Mesendoderm (in vitro differentiated cells): ENCODE data around the gene JPH2.

Experiments used
- DNase-seq: peaks from one replicate; pipeline ENCODE4 v3.0.0; 2013
- H2AK5ac ChIP-seq: 2 replicates; pipeline ENCODE4 v1.6.1; 2013; ENCODE audit warnings: low read length, inconsistent platforms
- H2BK120ac ChIP-seq: 2 replicates; pipeline ENCODE4 v1.6.1; 2013; ENCODE audit warnings: low read depth, mild to moderate bottlenecking, low read length, moderate library complexity, mixed read lengths
- H2BK15ac ChIP-seq: replicated peaks from 2 replicates; pipeline ENCODE4 v1.6.1; 2013; ENCODE audit warnings: low read depth, mild to moderate bottlenecking, moderate library complexity
- H2BK5ac ChIP-seq: 2 replicates; pipeline ENCODE4 v1.6.1; 2013; ENCODE audit warnings: low read length, inconsistent platforms
- H3K18ac ChIP-seq: 2 replicates; pipeline ENCODE4 v1.6.1; 2013; ENCODE audit warnings: mild to moderate bottlenecking, low read length, mixed read lengths
- H3K23ac ChIP-seq: one replicate; pipeline ENCODE4 v1.6.1; 2013; ENCODE audit warnings: low read length
- H3K27ac ChIP-seq: 2 replicates; pipeline ENCODE4 v1.5.1; 2013; ENCODE audit warnings: low read depth, mild to moderate bottlenecking, inconsistent platforms, low read length, moderate library complexity
- H3K27me3 ChIP-seq: 2 replicates; pipeline ENCODE4 v1.6.1; 2013; ENCODE audit warnings: low read length, control low read depth, mild to moderate bottlenecking, inconsistent platforms; ENCODE audit not compliant: insufficient read depth, poor library complexity
- H3K36me3 ChIP-seq: 2 replicates; pipeline ENCODE4 v1.6.1; 2013; ENCODE audit warnings: low read length, inconsistent platforms; ENCODE audit not compliant: control insufficient read depth, insufficient read depth
- H3K4ac ChIP-seq: one replicate; pipeline ENCODE4 v1.6.1; 2013; ENCODE audit warnings: low read depth, mild to moderate bottlenecking, low read length, moderate library complexity
- H3K4me1 ChIP-seq: 2 replicates; pipeline ENCODE4 v1.6.1; 2013; ENCODE audit warnings: low read depth, low read length, inconsistent platforms; ENCODE audit not compliant: control insufficient read depth
- H3K4me2 ChIP-seq: 2 replicates; pipeline ENCODE4 v1.6.1; 2013; ENCODE audit warnings: low read length
- H3K4me3 ChIP-seq: 2 replicates; pipeline ENCODE4 v1.5.1; 2013; ENCODE audit warnings: mild to moderate bottlenecking, low read length
- H3K56ac ChIP-seq: one replicate; pipeline ENCODE4 v1.6.1; 2013; ENCODE audit warnings: low read length
- H3K79me1 ChIP-seq: 2 replicates; pipeline ENCODE4 v1.6.1; 2013; ENCODE audit warnings: low read length, inconsistent platforms
- H3K79me2 ChIP-seq: 2 replicates; pipeline ENCODE4 v1.6.1; 2013; ENCODE audit warnings: mild to moderate bottlenecking, low read length; ENCODE audit not compliant: control insufficient read depth, insufficient read depth
- H3K9ac ChIP-seq: 2 replicates; pipeline ENCODE4 v1.6.1; 2013; ENCODE audit warnings: low read length, inconsistent platforms
- H4K5ac ChIP-seq: one replicate; pipeline ENCODE4 v1.6.1; 2013; ENCODE audit warnings: low read length
- H4K8ac ChIP-seq: one replicate; pipeline ENCODE4 v1.6.1; 2013; ENCODE audit warnings: low read depth, mild to moderate bottlenecking, control low read depth, low read length, moderate library complexity
- WGBS: extraction: QIAGEN DNeasy Blood & Tissue Kit; methylation state at CpG from one replicate; pipeline ENCODE4 v1.1.7; 2013; ENCODE audit warnings: low lambda C conversion rate, missing lambda C conversion rate; ENCODE audit not compliant: insufficient coverage; ENCODE audit errors: extremely low coverage; 5-methylcytosine and 5-hydroxymethylcytosine counted together

Gene JPH2

GRCh38 chr20:44206132-44206531, 19.1 kb upstream of the JPH2 start:
- Histone ChIP-seq H3K4ac (no peak overlapping the region), H3K56ac (no peak overlapping the region), H3K4me3 (no peak overlapping the region), H3K18ac (no peak overlapping the region), H3K9ac (no peak overlapping the region), H4K5ac (no peak overlapping the region), H3K79me1 (peaks cover 7% of the 10 kb centered on the region), H2AK5ac (no peak overlapping the region), H3K36me3 (no peaks in the 10 kb centered on the region), H2BK5ac (no peak overlapping the region), H3K27ac (no peak overlapping the region), H3K27me3 (no peaks in the 10 kb centered on the region), H3K79me2 (peaks cover 28% of the 10 kb centered on the region), H2BK120ac (no peak overlapping the region), H2BK15ac (no peak overlapping the region), H4K8ac (no peak overlapping the region), H3K4me1 (peaks cover 7% of the 10 kb centered on the region), H3K23ac (no peak overlapping the region), H3K4me2 (no peak overlapping the region)
- DNase-seq = no peak

DNA sequence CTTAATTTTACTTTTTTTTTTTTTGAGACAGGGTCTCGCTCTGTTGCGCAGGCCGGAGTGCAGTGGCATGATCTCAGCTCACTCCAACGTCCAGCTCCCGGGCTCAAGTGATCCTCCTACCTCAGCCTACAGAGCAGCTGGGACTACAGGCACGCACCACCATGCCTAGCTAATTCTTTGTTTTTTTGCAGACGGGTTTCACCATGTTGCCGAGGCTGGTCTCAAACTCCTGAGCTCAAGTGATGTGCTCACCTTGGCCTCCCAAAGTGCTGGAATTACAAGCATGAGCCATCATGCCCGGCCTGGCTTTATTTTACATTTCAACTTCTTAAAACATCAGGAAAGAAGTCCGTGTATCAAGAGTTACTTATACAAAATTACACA, 17.8 kb upstream of the JPH2 start:
- Histone ChIP-seq H3K27ac (no peak overlapping the region), H3K56ac (no peak overlapping the region), H3K18ac (no peak overlapping the region), H2BK15ac (no peak overlapping the region), H3K4ac (no peak overlapping the region), H4K5ac (no peak overlapping the region), H3K4me3 (no peak overlapping the region), H3K4me2 (no peak overlapping the region), H2BK5ac (no peak overlapping the region), H3K4me1 (peaks cover 7% of the 10 kb centered on the region), H2AK5ac (no peak overlapping the region), H3K27me3 (no peaks in the 10 kb centered on the region), H2BK120ac (no peak overlapping the region), H3K36me3 (peaks cover 2% of the 10 kb centered on the region), H3K9ac (no peak overlapping the region), H3K79me1 (peaks cover 8% of the 10 kb centered on the region), H4K8ac (no peak overlapping the region), H3K79me2 (peaks cover 26% of the 10 kb centered on the region), H3K23ac (no peak overlapping the region)
- DNase-seq = no peak
- WGBS = no CpG with 5 or more reads among the region's 10 CpGs

DNA sequence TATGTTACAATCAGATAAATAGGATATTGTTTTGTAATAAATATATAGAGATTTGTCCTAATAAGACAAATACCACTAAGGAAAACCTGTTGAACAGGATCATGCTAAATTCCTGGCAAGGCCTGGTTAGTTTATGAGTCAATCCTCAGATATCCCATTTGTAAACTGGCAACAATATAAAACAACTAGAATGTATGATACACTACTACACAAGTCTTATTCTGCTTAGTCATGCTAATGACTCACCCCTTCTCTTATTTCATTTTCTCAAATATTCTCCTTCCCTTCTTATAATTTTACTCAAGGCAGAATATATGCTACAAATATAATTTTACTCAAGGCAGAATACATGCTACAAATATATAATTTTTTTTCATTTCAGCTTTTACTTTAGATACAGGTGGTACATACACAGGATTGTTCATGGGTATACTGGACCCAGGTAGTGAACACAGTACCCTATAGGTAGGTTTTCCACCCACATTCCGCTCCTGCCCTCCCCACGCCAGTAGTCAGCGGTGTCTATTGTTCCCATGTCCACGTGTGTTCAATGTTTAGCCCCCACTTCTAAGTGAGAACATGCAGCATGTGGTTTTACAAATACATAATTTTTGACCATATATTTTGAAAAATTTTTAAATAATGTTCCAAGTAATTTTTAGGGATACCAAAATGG, 17.3 kb upstream of the JPH2 start:
- WGBS = no CpG with 5 or more reads among the region's 4 CpGs

DNA sequence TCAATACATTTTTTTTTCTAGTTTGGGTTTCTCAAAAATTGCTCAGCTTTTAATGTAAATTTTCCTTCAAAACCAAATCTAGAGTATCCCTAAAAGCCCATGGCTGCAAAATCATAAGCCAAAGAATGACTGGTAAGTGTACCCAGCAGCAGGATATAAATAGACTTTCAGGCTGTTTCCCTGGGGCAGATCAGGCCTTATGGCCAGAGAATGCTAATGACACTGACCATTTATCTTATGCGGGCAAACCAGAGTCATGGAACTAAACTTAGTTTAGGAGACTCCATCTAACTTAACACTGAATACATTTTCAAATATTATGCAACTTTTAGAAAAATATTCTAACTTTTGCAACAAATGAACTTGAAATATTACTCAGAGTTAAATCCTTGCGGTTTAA, 16.2 kb upstream of the JPH2 start:
- Histone ChIP-seq H2BK120ac (no peak overlapping the region), H3K27ac (no peak overlapping the region), H3K27me3 (no peaks in the 10 kb centered on the region), H3K4me1 (no peaks in the 10 kb centered on the region), H3K4me3 (no peak overlapping the region), H3K18ac (no peak overlapping the region), H4K5ac (no peak overlapping the region), H3K36me3 (peaks cover 2% of the 10 kb centered on the region), H3K56ac (no peak overlapping the region), H3K4me2 (no peak overlapping the region), H3K79me2 (peaks cover 9% of the 10 kb centered on the region), H2AK5ac (no peak overlapping the region), H3K4ac (no peak overlapping the region), H2BK15ac (no peak overlapping the region), H3K79me1 (peaks cover 6% of the 10 kb centered on the region), H2BK5ac (no peak overlapping the region), H3K9ac (no peak overlapping the region), H4K8ac (no peak overlapping the region), H3K23ac (no peak overlapping the region)
- no CpG with 5 or more reads among the region's 2 CpGs for WGBS
- no peak for DNase-seq

More for the DNA sequence above, 17.3 kb upstream of the JPH2 start:
- no peak overlapping the region for H2BK15ac ChIP-seq
- H3K27ac ChIP-seq = no peak overlapping the region
- H3K9ac ChIP-seq = no peak overlapping the region
- H2AK5ac ChIP-seq = no peak overlapping the region
- peaks cover 7% of the 10 kb centered on the region for H3K4me1 ChIP-seq
- H3K23ac ChIP-seq = no peak overlapping the region
- H3K4ac ChIP-seq = no peak overlapping the region
- no peak overlapping the region for H2BK5ac ChIP-seq
- H3K56ac ChIP-seq = no peak overlapping the region
- H3K4me3 ChIP-seq = no peak overlapping the region
- H4K5ac ChIP-seq = no peak overlapping the region
- DNase-seq = no peak
- peaks cover 21% of the 10 kb centered on the region for H3K79me2 ChIP-seq
- H3K27me3 ChIP-seq = no peaks in the 10 kb centered on the region
- H3K4me2 ChIP-seq = no peak overlapping the region
- no peak overlapping the region for H3K18ac ChIP-seq
- H3K36me3 ChIP-seq = peaks cover 2% of the 10 kb centered on the region
- H4K8ac ChIP-seq = no peak overlapping the region
- no peak overlapping the region for H2BK120ac ChIP-seq
- peaks cover 7% of the 10 kb centered on the region for H3K79me1 ChIP-seq

- H3K27ac ChIP-seq = no peak overlapping the region
- no peak overlapping the region for H4K8ac ChIP-seq
- H3K56ac ChIP-seq = no peak overlapping the region
- no peak overlapping the region for H3K9ac ChIP-seq
- H2BK5ac ChIP-seq = no peak overlapping the region
- WGBS = no CpG with 5 or more reads among the region's 2 CpGs
- peaks cover 2% of the 10 kb centered on the region for H3K79me2 ChIP-seq
- H3K4ac ChIP-seq = no peak overlapping the region
- H3K4me3 ChIP-seq = no peak overlapping the region
- H2BK120ac ChIP-seq = no peak overlapping the region
- no peaks in the 10 kb centered on the region for H3K27me3 ChIP-seq
- H3K36me3 ChIP-seq = peaks cover 4% of the 10 kb centered on the region
- H2BK15ac ChIP-seq = no peak overlapping the region
- H3K79me1 ChIP-seq = peaks cover 3% of the 10 kb centered on the region
- H3K4me1 ChIP-seq = no peaks in the 10 kb centered on the region
- no peak overlapping the region for H4K5ac ChIP-seq
- H3K4me2 ChIP-seq = no peak overlapping the region
- H2AK5ac ChIP-seq = no peak overlapping the region
- H3K18ac ChIP-seq = no peak overlapping the region
- no peak overlapping the region for H3K23ac ChIP-seq
- no peak for DNase-seq
Observed at GRCh38 chr20:44200983-44201382, 14.0 kb upstream of the JPH2 start.

GRCh38 chr20:44200371-44200770, 13.4 kb upstream of the JPH2 start:
- Histone ChIP-seq H3K4ac (no peak overlapping the region), H3K79me1 (peaks cover 3% of the 10 kb centered on the region), H4K5ac (no peak overlapping the region), H2AK5ac (no peak overlapping the region), H4K8ac (no peak overlapping the region), H3K56ac (no peak overlapping the region), H3K18ac (no peak overlapping the region), H3K27me3 (no peaks in the 10 kb centered on the region), H3K4me2 (no peak overlapping the region), H2BK15ac (no peak overlapping the region), H3K23ac (no peak overlapping the region), H3K79me2 (peaks cover 2% of the 10 kb centered on the region), H3K9ac (no peak overlapping the region), H3K36me3 (peaks cover 4% of the 10 kb centered on the region), H3K27ac (no peak overlapping the region), H2BK5ac (no peak overlapping the region), H2BK120ac (no peak overlapping the region), H3K4me3 (no peak overlapping the region), H3K4me1 (no peaks in the 10 kb centered on the region)
- WGBS = no CpG with 5 or more reads among the region's 4 CpGs
- DNase-seq = no peak
